ENCODE measurements around the gene ARHGEF40.

- TF ChIP-seq CTCF (IDR thresholded peaks at IDR 0.05), result no peak
- no peak for TF ChIP-seq EZH2 (IDR thresholded peaks at IDR 0.05; ENCODE audit: borderline replicate concordance, insufficient read depth, low read depth, low read length, poor library complexity, severe bottlenecking)
These were observed 20.8 kb upstream of the ARHGEF40 start for GRCh38 chr14:21049271-21049673.

Data from B cell (primary cell).